IMR-90 (cell line): ENCODE data around the gene COL11A2. TPM values are rescaled to one million over a fixed set of nuclear protein-coding genes. Genes with fewer than 3 reads are reported as not detected.

Experiments
- ATAC-seq: fragments of 200-7000 bp; cut with Tn5 transposase; 2 replicates; pipeline ENCODE4 v1.9.1; 2020; ENCODE audit warnings: low read depth, mild to moderate bottlenecking, moderate library complexity
- BruUV-seq: library from RNA; stranded (reverse); fragments of 400-500 nt; replicated peaks from 2 replicates; lab custom pipeline; 2021; lab: Mats Ljungman, UMichigan
- CTCF ChIA-PET: fragments of 300-600 bp; formaldehyde crosslinking; extraction: SDS; loops from one replicate; lab custom pipeline; 2021; ENCODE audit warnings: antibody characterized with exemption; lab: Yijun Ruan, JAX
- POLR2A ChIA-PET: fragments of 300-600 bp; sonication (Branson Sonifier 250); formaldehyde crosslinking; loops from one replicate; lab custom pipeline; 2022; ENCODE audit warnings: antibody characterized with exemption; ENCODE audit not compliant: unreplicated experiment; lab: Charles Lee
- DNase-seq: peaks from one replicate; pipeline ENCODE4 v3.0.0; 2013
- H2AFZ ChIP-seq: replicated peaks from 2 replicates; pipeline ENCODE3; 2013; ENCODE audit warnings: low read length, mild to moderate bottlenecking; ENCODE audit not compliant: poor library complexity
- H2AK5ac ChIP-seq: 2 replicates; pipeline ENCODE4 v1.6.1; 2013; ENCODE audit warnings: low read depth, low read length, inconsistent platforms
- H2AK9ac ChIP-seq: replicated peaks from 2 replicates; pipeline ENCODE3; 2013; ENCODE audit warnings: mild to moderate bottlenecking, low read depth, low read length, moderate library complexity; ENCODE audit not compliant: poor library complexity
- H2BK120ac ChIP-seq: 2 replicates; pipeline ENCODE4 v1.6.1; 2013; ENCODE audit warnings: low read depth, low read length, inconsistent platforms
- H2BK15ac ChIP-seq: 3 replicates; pipeline ENCODE4 v1.6.1; 2013; ENCODE audit warnings: low read depth, low read length, inconsistent platforms
- H2BK20ac ChIP-seq: 2 replicates; pipeline ENCODE4 v1.6.1; 2013; ENCODE audit warnings: low read depth, mild to moderate bottlenecking, inconsistent platforms, low read length, moderate library complexity
- H2BK5ac ChIP-seq: 2 replicates; pipeline ENCODE4 v1.6.1; 2013; ENCODE audit warnings: mild to moderate bottlenecking, low read depth, low read length, inconsistent platforms; ENCODE audit not compliant: poor library complexity, severe bottlenecking
- H3K14ac ChIP-seq: replicated peaks from 2 replicates; pipeline ENCODE4 v1.6.1; 2013; ENCODE audit warnings: low read depth, low read length, inconsistent platforms
- H3K18ac ChIP-seq: 2 replicates; pipeline ENCODE4 v1.6.1; 2013; ENCODE audit warnings: low read depth, low read length, control low read depth
- H3K23ac ChIP-seq: 2 replicates; pipeline ENCODE4 v1.6.1; 2013; ENCODE audit warnings: low read depth, low read length, inconsistent platforms
- H3K27ac ChIP-seq: 2 replicates; pipeline ENCODE4 v1.5.1; 2013; ENCODE audit warnings: mild to moderate bottlenecking, control low read depth, low read length; ENCODE audit not compliant: insufficient read depth
- H3K27me3 ChIP-seq: 2 replicates; pipeline ENCODE4 v1.6.1; 2013; ENCODE audit warnings: low read length; ENCODE audit not compliant: control insufficient read depth, insufficient read depth
- H3K36me3 ChIP-seq: 2 replicates; pipeline ENCODE4 v1.6.1; 2013; ENCODE audit warnings: low read length, mixed read lengths; ENCODE audit not compliant: control insufficient read depth, insufficient read depth
- H3K4ac ChIP-seq: 2 replicates; pipeline ENCODE4 v1.6.1; 2013; ENCODE audit warnings: low read depth, low read length, inconsistent platforms
- H3K4me1 ChIP-seq: 2 replicates; pipeline ENCODE4 v1.6.1; 2013; ENCODE audit warnings: low read length, mixed read lengths; ENCODE audit not compliant: control insufficient read depth, insufficient read depth
- H3K4me2 ChIP-seq: 2 replicates; pipeline ENCODE4 v1.6.1; 2013; ENCODE audit warnings: low read depth, mild to moderate bottlenecking, control low read depth, low read length, moderate library complexity
- H3K4me3 ChIP-seq: 2 replicates; pipeline ENCODE4 v1.5.1; 2013; ENCODE audit warnings: low read depth, mild to moderate bottlenecking, control low read depth, low read length, moderate library complexity; ENCODE audit not compliant: insufficient read depth
- H3K56ac ChIP-seq: 2 replicates; pipeline ENCODE4 v1.6.1; 2013; ENCODE audit warnings: low read length, inconsistent platforms; ENCODE audit not compliant: insufficient read depth; ENCODE audit errors: extremely low read depth
- H3K79me1 ChIP-seq, 2 experiments: 2 replicates each; pipeline ENCODE4 v1.6.1; 2013; ENCODE audit warnings: low read length in 2 of 2, inconsistent platforms in 1 of 2, low read depth in 1 of 2
- H3K9ac ChIP-seq: 2 replicates; pipeline ENCODE4 v1.6.1; 2013; ENCODE audit warnings: low read depth, low read length, control low read depth
- H3K9me1 ChIP-seq: 2 replicates; pipeline ENCODE4 v1.6.1; 2013; ENCODE audit warnings: low read length, inconsistent platforms; ENCODE audit not compliant: insufficient read depth
- H3K9me3 ChIP-seq: 2 replicates; pipeline ENCODE4 v1.6.1; 2013; ENCODE audit warnings: low read length; ENCODE audit not compliant: control insufficient read depth, insufficient read depth
- H4K20me1 ChIP-seq: 2 replicates; pipeline ENCODE4 v1.6.1; 2013; ENCODE audit warnings: low read length, inconsistent platforms; ENCODE audit not compliant: insufficient read depth
- H4K5ac ChIP-seq: 2 replicates; pipeline ENCODE4 v1.6.1; 2013; ENCODE audit warnings: mild to moderate bottlenecking, low read depth, low read length, control low read depth
- H4K8ac ChIP-seq, 2 experiments: 2 replicates each; pipeline ENCODE4 v1.6.1; 2013; ENCODE audit warnings: low read depth in 2 of 2, low read length in 2 of 2, control low read depth in 1 of 2, inconsistent platforms in 1 of 2
- H4K91ac ChIP-seq: 2 replicates; pipeline ENCODE4 v1.6.1; 2013; ENCODE audit warnings: low read depth, low read length, inconsistent platforms; ENCODE audit not compliant: insufficient read depth
- BHLHE40 ChIP-seq: fragments of 150-350 bp; IDR thresholded peaks from 2 replicates; pipeline ENCODE4 v1.6.1; 2016; ENCODE audit warnings: mild to moderate bottlenecking, low read depth, low read length
- MAZ ChIP-seq: IDR thresholded peaks from 2 replicates; pipeline ENCODE4 v1.6.1; 2012; ENCODE audit warnings: low read depth, mild to moderate bottlenecking, low read length, improper control_type of control experiment, moderate library complexity, borderline replicate concordance
- MXI1 ChIP-seq: IDR thresholded peaks from 2 replicates; pipeline ENCODE4 v1.6.1; 2012; ENCODE audit warnings: low read depth, mild to moderate bottlenecking, low read length, moderate library complexity, borderline replicate concordance
- NFE2L2 ChIP-seq: fragments of 150-350 bp; IDR thresholded peaks from 2 replicates; pipeline ENCODE4 v1.6.1; 2016; ENCODE audit warnings: low read depth, mild to moderate bottlenecking, low read length
- RAD21 ChIP-seq: IDR thresholded peaks from 2 replicates; pipeline ENCODE4 v1.6.1; 2012; ENCODE audit warnings: low read length, improper control_type of control experiment
- SMC3 ChIP-seq: fragments of 150-350 bp; IDR thresholded peaks from 2 replicates; pipeline ENCODE4 v1.6.1; 2016; ENCODE audit warnings: low read depth, mild to moderate bottlenecking, antibody characterized with exemption, low read length, moderate library complexity
- WGBS, 2 experiments: methylation state at CpG; one replicate each; pipeline versions ENCODE4 v1.1.5 to v1.1.7; 2013; ENCODE audit warnings: missing lambda C conversion rate in 2 of 2; ENCODE audit not compliant: insufficient read length in 1 of 2; ENCODE audit errors: extremely low coverage in 2 of 2; 5-methylcytosine and 5-hydroxymethylcytosine counted together
- dilution Hi-C: fragments of 300-500 bp; cut with HindIII; formaldehyde crosslinking; loops from one replicate; pipeline ENCODE4 v1.14.3; 2018; ENCODE audit warnings: low sequenced_read_pairs; ENCODE audit not compliant: unreplicated experiment
- in situ Hi-C: fragments of 300-500 bp; cut with MboI; formaldehyde crosslinking; loops from 3 replicates; pipeline ENCODE4 v1.14.3; 2019; ENCODE audit warnings: low sequenced_read_pairs, inconsistent platforms, mixed read lengths
- intact Hi-C: fragments of 100-400 bp; cut with micrococcal nuclease; formaldehyde crosslinking; loops from 2 replicates; pipeline ENCODE4 v1.10.0; 2022
- polyA plus RNA-seq, 3 experiments: library from polyadenylated mRNA; depleted of rRNA; stranded (reverse); fragments of >200 nt; gene quantifications; 2 replicates each; pipeline ENCODE4 v1.2.3, GENCODE V29; 2012; ENCODE audit warnings: low replicate concordance in 1 of 3
- total RNA-seq: library from RNA; depleted of rRNA; stranded (reverse); fragments of >200 nt; gene quantifications from 2 replicates; pipeline ENCODE4 v1.2.3, GENCODE V29; 2012

Gene COL11A2
- total and polyA plus RNA-seq, 2 of the 4 experiments (the other 2 are of a cell fraction), result under 0.01 to 0.38 TPM

GRCh38 chr6:33128318-33128717 lies 63.9 kb downstream of the COL11A2 start:
- Histone ChIP-seq H3K27ac (no peak overlapping the region), H2BK20ac (no peak overlapping the region), H3K18ac (no peak overlapping the region), H3K4ac (no peak overlapping the region), H4K5ac (no peak overlapping the region), H2AFZ (no peak overlapping the region), H3K56ac (no peak overlapping the region), H3K23ac (no peak overlapping the region), H3K9me3 (peaks cover 7% of the 10 kb centered on the region), H3K27me3 (peaks cover 38% of the 10 kb centered on the region), H3K4me3 (no peak overlapping the region), H4K91ac (no peak overlapping the region), H3K9me1 (no peaks in the 10 kb centered on the region), H2BK5ac (no peak overlapping the region), H2BK120ac (no peak overlapping the region), H3K4me1 (no peaks in the 10 kb centered on the region), H2AK5ac (no peak overlapping the region), H3K36me3 (no peaks in the 10 kb centered on the region), H4K8ac (no peak overlapping the region), H2AK9ac (no peak overlapping the region), H3K79me1 (no peaks in the 10 kb centered on the region), H4K20me1 (no peaks in the 10 kb centered on the region), H3K14ac (no peak overlapping the region), H3K9ac (no peak overlapping the region), H3K4me2 (no peak overlapping the region), H2BK15ac (no peak overlapping the region)
- ATAC-seq (no peak), DNase-seq (no peak)
- WGBS, 2 experiments, result 60% methylated on average over 2 of the region's 3 CpGs; no CpG with 5 or more reads in 1 of the 2 experiments
- TF ChIP-seq MXI1 (no peak), BHLHE40 (no peak), SMC3 (no peak), MAZ (no peak), RAD21 (no peak), NFE2L2 (no peak)
- dilution Hi-C loops (no loop called here), in situ Hi-C loops (loop anchor here (10.0 kb wide), 1 partner anchor 116 kb away; no protein-coding TSS in a partner anchor), intact Hi-C loops (no loop called here)
- POLR2A ChIA-PET, result no interaction called here
- no TSS peak for BruUV-seq
- CTCF ChIA-PET, result no interaction called here
